ENCODE data around the gene VWA8.
"Not testable (repeated sequence)": the region's sequence is repeated elsewhere in the genome, so short reads cannot be mapped to it uniquely, and the experiment has no call there.

DNA sequence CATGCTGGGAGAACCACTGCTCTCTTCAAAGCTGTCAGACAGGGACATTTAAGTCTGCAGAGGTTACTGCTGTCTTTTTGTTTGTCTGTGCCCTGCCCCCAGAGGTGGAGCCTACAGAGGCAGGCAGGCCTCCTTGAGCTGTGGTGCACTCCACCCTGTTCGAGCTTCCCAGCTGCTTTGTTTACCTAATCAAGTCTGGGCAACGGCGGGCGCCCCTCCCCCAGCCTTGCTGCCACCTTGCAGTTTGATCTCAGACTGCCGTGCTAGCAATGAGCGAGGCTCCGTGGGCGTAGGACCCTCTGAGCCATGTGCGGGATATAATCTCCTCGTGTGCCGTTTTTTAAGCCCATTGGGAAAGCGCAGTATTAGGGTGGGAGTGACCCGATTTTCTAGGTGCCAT, 420.7 kb downstream of the VWA8 start:
- TF ChIP-seq, protein P1, sequence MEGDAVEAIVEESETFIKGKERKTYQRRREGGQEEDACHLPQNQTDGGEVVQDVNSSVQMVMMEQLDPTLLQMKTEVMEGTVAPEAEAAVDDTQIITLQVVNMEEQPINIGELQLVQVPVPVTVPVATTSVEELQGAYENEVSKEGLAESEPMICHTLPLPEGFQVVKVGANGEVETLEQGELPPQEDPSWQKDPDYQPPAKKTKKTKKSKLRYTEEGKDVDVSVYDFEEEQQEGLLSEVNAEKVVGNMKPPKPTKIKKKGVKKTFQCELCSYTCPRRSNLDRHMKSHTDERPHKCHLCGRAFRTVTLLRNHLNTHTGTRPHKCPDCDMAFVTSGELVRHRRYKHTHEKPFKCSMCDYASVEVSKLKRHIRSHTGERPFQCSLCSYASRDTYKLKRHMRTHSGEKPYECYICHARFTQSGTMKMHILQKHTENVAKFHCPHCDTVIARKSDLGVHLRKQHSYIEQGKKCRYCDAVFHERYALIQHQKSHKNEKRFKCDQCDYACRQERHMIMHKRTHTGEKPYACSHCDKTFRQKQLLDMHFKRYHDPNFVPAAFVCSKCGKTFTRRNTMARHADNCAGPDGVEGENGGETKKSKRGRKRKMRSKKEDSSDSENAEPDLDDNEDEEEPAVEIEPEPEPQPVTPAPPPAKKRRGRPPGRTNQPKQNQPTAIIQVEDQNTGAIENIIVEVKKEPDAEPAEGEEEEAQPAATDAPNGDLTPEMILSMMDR (IDR thresholded peaks at IDR 0.05), result not testable (repeated sequence)
- TF ChIP-seq POLR2AphosphoS5, POLR2A (IDR thresholded peaks at IDR 0.05): not testable (repeated sequence)

Measured in breast epithelium (tissue), 3 donors.